Motor neuron (in vitro differentiated cells): ENCODE results near the gene UNC5B. TPM values are rescaled to one million over a fixed set of nuclear protein-coding genes. Genes with fewer than 3 reads are reported as not detected.

Source experiments
- ATAC-seq, 8 experiments: fragments of 200-7000 bp; cut with Tn5 transposase; replicated peaks in 6 of 8; 2 replicates each; pipeline ENCODE4 v1.8.0; 2021; ENCODE audit warnings: mild to moderate bottlenecking in 8 of 8, moderate library complexity in 8 of 8
- H3K27ac ChIP-seq, 2 donors: fragments of 250-450 bp; sonication (Bioruptor Pico); 2 replicates each; pipeline ENCODE4 v1.9.0; 2021; ENCODE audit warnings: antibody characterized with exemption in 2 of 2, mild to moderate bottlenecking in 2 of 2, moderate library complexity in 1 of 2
- H3K4me1 ChIP-seq, 2 donors: fragments of 250-450 bp; sonication (Bioruptor Pico); replicated peaks in 1 of 2; 2 replicates each; pipeline ENCODE4 v1.6.1; 2021; ENCODE audit warnings: antibody characterized with exemption in 2 of 2, mild to moderate bottlenecking in 2 of 2, moderate library complexity in 1 of 2
- H3K4me3 ChIP-seq, 5 donors: fragments of 250-450 bp; sonication (Bioruptor Pico); 2 replicates each; pipeline ENCODE4 v1.9.0; 2021; ENCODE audit warnings: antibody characterized with exemption in 5 of 5, mild to moderate bottlenecking in 5 of 5, moderate library complexity in 4 of 5
- WGBS, 10 experiments: fragments of 450-650 bp; shearing (Covaris generic); methylation state at CpG; one replicate each; pipeline ENCODE4 v1.0.0; 2022; 5-methylcytosine and 5-hydroxymethylcytosine counted together
- in situ Hi-C, 9 experiments: fragments of 400-800 bp; cut with MboI; loops; one replicate each; pipeline ENCODE4 v1.15.0; 2021; ENCODE audit warnings: low sequenced_read_pairs in 9 of 9, low pct_unique_long_range_greater_than_20kb in 2 of 9; ENCODE audit not compliant: unreplicated experiment in 9 of 9
- total RNA-seq, 8 experiments: library from RNA; unstranded; fragments of 300-600 nt; gene quantifications; 2 replicates each; pipeline versions ENCODE4 v1.2.3 to v1.2.4, GENCODE V29; 2022

The UNC5B gene
- total RNA-seq, 8 experiments from 2014 or later = 1.4 to 53.5 (median 18.2) TPM

DNA sequence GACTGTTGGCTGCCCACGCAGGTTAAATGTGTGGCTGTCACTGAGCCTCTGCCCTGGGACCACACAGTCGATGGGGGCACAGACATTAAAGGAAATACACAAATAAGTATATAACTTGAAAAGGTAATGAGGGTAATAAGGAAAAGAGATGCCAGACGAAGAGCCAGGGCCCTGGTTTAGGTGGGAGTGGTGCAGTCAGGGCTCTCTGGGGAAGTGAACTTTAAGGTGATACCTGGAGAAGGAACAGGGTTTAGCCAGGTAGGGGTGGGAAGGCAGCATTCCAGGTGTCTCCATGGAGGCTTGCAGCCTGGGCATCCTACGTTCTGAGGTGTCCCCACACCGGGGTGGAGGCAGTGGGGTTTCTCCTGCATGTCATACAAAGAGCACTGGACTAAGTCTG is 50.4 kb downstream of the UNC5B start:
- 68 to 90% methylated on average over 4 of the region's 5 CpGs; no CpG with 5 or more reads in 8 of the 10 experiments for WGBS, 10 experiments
- peak overlapping the region; percentile 67 to 75 for H3K27ac ChIP-seq
- no peak for ATAC-seq
- in situ Hi-C loops = no loop called here
- H3K4me3 ChIP-seq = no peak overlapping the region
- H3K4me1 ChIP-seq = peaks cover 81 to 82% of the 10 kb centered on the region in 2 donors

DNA sequence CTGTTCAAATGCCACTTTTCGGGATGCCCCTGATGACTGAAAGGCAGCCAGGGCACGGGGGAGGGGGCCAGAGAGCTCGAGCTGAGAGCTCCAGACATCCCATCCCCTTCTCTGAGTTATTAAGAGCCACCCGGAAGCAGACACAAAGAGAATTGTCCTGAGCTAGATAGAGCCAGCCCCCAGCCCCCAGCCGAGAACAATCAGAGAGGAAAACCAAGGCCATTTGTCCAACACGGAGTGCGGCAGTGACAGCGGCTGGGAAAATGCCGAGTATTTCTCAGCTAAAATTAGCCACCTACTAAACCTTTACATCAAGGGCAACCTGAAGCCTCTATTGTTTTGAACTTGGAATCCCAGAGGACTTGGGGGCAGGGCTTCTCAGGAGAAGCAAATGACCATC is 51.0 kb downstream of the UNC5B start:
- 6 to 100% (median 14%) methylated on average over 1 to 9 of the region's 9 CpGs; no CpG with 5 or more reads in 5 of the 10 experiments for WGBS, 10 experiments
- ATAC-seq = peak in 5 of 8 experiments; percentile 12 to 46 (median 34)
- in situ Hi-C loops = no loop called here
- Histone ChIP-seq H3K4me1 (peaks cover 83 to 88% of the 10 kb centered on the region in 2 donors), H3K27ac (peak overlapping the region; percentile 67 to 75), H3K4me3 (no peak overlapping the region)

DNA sequence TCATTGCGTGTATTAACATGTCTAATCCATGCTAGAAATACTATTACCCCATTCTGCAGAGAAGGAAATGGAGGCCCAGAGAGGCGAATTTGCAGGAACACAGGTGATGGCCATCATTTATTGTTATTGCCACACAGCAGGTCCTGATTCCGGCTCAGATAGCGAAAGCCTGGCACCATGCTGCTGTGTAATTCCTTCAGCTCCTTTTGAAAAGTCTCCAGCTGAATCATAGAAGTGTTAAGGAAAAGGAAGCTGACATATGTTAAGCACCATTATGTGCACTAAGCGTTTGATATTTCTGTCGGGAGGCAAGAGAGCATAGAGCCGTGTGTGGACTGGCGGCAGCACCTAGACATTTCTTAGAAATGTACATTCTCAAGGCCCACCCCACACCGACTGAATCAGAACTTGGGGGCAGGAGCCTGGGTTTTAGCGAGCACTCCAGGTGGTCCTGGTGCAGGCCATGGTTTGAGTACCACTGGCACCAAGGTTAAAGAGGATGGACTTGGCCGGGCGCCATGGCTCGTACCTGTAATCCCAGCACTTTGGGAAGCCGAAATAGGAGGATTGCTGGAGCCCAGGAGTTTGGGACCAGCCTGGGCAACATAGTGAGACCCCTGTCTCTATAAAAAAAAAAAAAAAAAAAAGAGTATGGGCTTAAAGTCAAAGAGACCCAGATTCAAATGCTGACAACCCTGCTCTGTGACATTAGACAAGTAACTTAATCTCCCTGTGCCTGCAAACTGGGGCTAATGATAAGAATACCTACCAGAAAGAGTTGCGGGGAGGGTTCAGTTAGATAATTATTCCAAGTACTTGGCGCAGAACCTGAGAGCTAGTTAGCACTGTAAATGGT is 52.2 kb downstream of the UNC5B start:
- WGBS, 10 experiments = 60 to 100% (median 93%) methylated on average over 1 to 7 of the region's 16 CpGs
- Histone ChIP-seq H3K4me1 (peaks cover 88 to 91% of the 10 kb centered on the region in 2 donors), H3K4me3 (no peak overlapping the region), H3K27ac (peak overlapping the region; percentile 96 to 98)
- in situ Hi-C loops = no loop called here
- ATAC-seq = no peak

DNA sequence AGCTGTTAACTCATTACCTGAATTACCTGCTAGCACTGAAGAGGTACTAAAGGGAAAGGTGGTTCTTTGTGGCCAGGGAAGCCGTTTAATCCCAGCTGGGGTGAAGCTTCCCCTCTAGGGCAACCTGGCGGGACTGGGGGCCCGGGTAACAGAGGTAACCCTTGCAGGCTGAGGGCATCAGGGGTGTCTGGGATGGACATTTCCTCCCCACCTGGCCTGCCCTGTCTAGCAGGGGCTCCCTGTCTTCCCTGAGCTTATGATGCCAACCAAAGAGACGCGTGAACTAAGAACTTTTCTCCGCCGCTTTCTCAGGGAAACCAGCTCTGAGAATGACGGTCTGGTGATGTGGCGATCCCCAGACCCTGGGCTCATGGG is 52.8 kb downstream of the UNC5B start:
- Histone ChIP-seq H3K27ac (peak overlapping the region; percentile 96 to 98), H3K4me3 (no peak overlapping the region), H3K4me1 (peaks cover 87 to 90% of the 10 kb centered on the region in 2 donors)
- WGBS, 10 experiments = 80 to 100% (median 90%) methylated on average over 1 to 6 of the region's 9 CpGs; no CpG with 5 or more reads in 6 of the 10 experiments
- in situ Hi-C loops = no loop called here
- ATAC-seq = no peak

DNA sequence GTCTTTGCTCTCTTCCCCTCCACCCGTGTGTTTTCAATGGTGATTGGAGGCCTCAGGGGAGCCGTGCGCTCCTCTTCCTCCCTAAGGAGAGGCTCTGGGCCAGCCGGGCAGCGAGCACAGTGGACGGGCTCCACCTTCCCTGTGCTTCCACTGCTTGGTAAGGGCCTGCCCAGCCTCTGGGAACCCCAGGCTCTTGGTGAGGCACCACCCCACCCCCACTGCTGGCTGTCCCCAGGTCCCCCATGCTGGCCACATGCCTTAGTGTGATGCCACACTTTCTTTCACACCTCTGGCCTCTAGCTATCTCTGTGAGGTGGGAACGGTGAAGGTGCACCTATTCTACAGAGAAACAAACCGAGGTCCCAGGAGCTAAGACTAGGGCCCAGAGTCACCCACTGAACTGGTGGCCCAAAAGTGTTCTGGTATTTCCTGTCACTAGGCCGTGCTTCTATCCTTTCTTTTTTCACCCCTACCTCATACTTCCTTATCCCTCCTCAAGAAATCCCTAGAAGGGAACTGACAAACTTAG is 53.3 kb downstream of the UNC5B start:
- WGBS, 10 experiments = 17 to 100% (median 90%) methylated on average over 1 to 3 of the region's 9 CpGs; no CpG with 5 or more reads in 5 of the 10 experiments
- H3K4me1 ChIP-seq = peaks cover 87 to 89% of the 10 kb centered on the region in 2 donors
- no peak for ATAC-seq
- no peak overlapping the region for H3K4me3 ChIP-seq
- H3K27ac ChIP-seq = peak overlapping the region; percentile 96 to 98
- in situ Hi-C loops = no loop called here

DNA sequence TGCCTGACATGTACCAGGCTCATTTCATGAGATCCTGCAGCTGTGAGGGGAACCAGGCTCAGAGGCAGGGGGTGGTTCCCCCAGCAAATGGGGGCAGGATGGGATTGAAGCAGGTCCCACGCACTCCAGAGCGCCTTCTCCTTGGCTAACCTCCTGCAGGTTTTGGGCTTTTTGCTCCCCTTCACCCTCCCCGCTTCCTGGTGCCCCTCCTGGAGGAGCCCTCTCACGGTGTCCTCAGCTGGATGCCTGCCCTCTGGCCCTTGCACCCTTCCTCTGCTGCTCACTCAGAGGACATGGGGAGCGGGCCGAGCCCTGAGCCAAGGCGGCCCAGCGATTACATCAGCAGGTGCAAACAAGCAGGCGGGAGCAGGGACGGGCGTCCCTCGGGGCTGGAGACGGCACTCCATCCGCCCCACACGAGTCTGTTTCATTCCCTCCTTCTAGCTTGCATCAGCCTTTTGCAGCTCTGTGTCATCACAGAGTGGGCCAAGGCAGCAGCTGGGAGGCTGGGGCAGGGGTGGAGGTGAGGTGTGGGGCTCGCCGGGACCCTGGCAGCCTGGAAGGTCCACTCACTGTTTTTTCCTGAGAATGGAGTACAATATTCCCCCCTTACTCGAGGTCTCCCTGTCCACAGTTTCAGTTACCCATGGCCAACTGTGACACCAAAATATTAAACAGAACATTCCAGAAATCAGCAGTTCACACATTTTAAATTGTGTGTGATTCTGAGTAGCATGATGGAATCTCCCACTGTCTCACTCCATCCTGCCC is 54.0 kb downstream of the UNC5B start:
- no peak overlapping the region for H3K4me3 ChIP-seq
- peak overlapping the region; percentile 96 to 98 for H3K27ac ChIP-seq
- in situ Hi-C loops = no loop called here
- ATAC-seq = peak in 6 of 8 experiments; percentile 37 to 90 (median 86)
- H3K4me1 ChIP-seq = peaks cover 87 to 89% of the 10 kb centered on the region in 2 donors
- 3 to 100% (median 36%) methylated on average over 1 to 10 of the region's 18 CpGs; no CpG with 5 or more reads in 4 of the 10 experiments for WGBS, 10 experiments

DNA sequence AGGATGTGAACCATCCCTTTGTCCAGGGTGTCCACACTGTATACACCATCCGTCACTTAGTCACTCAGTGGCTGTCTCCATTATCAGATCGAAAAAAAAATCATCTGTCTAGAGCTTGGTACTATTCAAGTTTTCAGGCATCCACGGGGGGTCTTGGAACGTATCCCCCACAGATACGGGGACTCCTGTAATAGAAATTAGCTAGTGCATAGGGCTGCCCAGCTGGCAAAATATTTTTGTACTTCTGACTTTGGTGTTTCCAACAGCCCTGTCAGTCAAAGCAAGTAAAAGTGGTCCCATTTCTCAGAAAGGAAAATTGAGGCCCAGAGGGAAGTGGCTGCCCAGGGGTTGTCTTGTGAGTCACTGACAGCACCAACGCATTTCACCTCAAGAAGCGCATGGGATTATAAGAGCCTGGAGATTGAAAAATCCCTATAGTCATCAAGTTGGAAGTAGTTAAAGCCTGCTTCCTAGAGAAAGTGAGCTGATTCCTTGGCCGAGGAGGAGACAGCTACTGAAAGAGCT is 54.6 kb downstream of the UNC5B start:
- Histone ChIP-seq H3K27ac (peak overlapping the region; percentile 96 to 98), H3K4me1 (peaks cover 87 to 89% of the 10 kb centered on the region in 2 donors), H3K4me3 (no peak overlapping the region)
- 70 to 100% (median 93%) methylated on average over 1 to 6 of the region's 8 CpGs; no CpG with 5 or more reads in 1 of the 10 experiments for WGBS, 10 experiments
- ATAC-seq = peak in 5 of 8 experiments; percentile 3 to 38 (median 30)
- in situ Hi-C loops = no loop called here

DNA sequence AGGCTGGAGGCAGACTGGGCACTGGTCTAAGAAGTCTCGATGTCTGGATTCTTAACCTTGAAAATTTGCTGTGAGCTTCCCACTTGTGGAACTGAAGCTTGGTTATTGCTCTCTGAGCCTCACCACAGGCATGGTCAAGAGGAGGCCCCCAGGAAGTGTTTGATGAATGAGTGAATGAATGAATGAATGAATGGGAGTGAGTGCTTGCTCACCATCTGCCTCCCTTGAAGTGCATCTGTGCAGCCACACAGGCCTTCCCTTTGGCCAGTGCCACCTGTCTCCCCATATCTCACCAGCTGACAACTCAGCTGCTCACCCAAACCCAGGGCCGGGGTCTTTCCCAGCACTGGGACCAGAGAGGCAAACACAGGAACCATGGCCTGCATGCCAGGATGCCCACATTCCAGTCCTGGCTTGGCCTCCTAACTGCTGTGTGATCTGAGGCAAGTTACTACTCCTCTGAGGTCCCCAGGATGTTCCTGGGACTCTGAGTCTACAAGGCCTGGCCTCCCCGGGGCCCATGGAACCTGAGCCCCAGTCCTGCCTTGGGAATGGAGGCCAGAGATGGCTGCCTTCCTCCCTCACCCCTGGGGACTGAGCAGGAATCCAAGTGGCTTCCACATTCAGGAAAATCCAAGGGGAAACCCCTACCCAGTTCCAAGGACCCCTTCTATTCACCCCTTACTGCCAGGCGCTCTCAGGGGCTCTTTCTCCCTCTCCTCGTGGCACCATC is 55.3 kb downstream of the UNC5B start:
- Histone ChIP-seq H3K27ac (peak overlapping the region; percentile 96 to 98), H3K4me1 (peaks cover 84 to 88% of the 10 kb centered on the region in 2 donors), H3K4me3 (no peak overlapping the region)
- WGBS, 10 experiments = 68 to 100% (median 100%) methylated on average over 1 to 3 of the region's 5 CpGs; no CpG with 5 or more reads in 5 of the 10 experiments
- no peak for ATAC-seq
- in situ Hi-C loops = no loop called here

DNA sequence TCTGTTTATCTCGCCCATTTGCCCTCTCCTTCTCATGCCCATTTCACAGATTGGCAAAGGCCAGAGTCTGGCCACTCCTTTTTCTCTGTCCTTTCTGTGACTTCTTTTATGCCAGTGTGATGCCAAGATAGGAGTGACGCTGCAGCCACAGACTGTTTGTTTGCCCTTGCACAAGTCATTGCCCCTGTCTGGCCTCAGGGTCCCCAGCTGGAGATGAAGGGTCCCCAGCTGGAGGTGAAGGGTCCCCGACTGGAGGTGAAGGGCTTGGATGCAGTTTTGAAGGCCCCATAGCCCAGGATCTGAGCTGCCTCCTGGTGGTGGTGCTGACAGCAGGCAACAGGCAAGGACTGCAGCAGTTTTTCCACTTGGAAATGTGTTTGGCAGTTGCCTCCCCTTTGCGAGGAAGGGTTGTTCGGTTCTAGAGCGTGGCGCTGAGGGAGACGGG is 55.9 kb downstream of the UNC5B start:
- ATAC-seq = peak in 2 of 8 experiments; percentile 28 to 47
- 51 to 100% (median 86%) methylated on average over 1 to 5 of the region's 8 CpGs; no CpG with 5 or more reads in 5 of the 10 experiments for WGBS, 10 experiments
- Histone ChIP-seq H3K27ac (peak overlapping the region; percentile 45 to 98), H3K4me3 (no peak overlapping the region), H3K4me1 (peaks cover 78 to 82% of the 10 kb centered on the region in 2 donors)
- in situ Hi-C loops = no loop called here

DNA sequence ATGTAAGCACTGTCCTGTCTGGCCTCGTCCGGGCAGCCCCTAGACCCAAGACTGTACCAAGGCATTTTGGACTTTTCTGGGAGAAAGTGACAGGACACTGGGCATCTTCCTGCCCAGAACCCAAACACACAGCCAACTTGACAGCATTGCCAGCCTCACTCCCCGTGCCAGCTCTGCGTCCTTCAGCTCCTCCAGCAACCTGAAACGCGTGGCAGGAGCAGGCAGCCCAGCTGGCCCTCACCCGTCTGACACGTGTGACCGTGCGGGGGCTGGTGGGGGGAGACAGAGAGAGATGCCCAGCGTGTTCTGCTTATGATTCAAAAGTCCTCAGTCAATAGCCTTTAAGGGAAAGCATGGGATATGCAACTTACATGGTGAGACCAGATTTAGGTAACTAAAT is 56.4 kb downstream of the UNC5B start:
- no peak overlapping the region for H3K4me3 ChIP-seq
- peak overlapping the region; percentile 45 to 98 for H3K27ac ChIP-seq
- peaks cover 73 to 77% of the 10 kb centered on the region in 2 donors for H3K4me1 ChIP-seq
- in situ Hi-C loops = no loop called here
- WGBS, 10 experiments = 20 to 83% (median 60%) methylated on average over 1 to 4 of the region's 11 CpGs; no CpG with 5 or more reads in 5 of the 10 experiments
- ATAC-seq = peak in 2 of 8 experiments; percentile 6 to 53

DNA sequence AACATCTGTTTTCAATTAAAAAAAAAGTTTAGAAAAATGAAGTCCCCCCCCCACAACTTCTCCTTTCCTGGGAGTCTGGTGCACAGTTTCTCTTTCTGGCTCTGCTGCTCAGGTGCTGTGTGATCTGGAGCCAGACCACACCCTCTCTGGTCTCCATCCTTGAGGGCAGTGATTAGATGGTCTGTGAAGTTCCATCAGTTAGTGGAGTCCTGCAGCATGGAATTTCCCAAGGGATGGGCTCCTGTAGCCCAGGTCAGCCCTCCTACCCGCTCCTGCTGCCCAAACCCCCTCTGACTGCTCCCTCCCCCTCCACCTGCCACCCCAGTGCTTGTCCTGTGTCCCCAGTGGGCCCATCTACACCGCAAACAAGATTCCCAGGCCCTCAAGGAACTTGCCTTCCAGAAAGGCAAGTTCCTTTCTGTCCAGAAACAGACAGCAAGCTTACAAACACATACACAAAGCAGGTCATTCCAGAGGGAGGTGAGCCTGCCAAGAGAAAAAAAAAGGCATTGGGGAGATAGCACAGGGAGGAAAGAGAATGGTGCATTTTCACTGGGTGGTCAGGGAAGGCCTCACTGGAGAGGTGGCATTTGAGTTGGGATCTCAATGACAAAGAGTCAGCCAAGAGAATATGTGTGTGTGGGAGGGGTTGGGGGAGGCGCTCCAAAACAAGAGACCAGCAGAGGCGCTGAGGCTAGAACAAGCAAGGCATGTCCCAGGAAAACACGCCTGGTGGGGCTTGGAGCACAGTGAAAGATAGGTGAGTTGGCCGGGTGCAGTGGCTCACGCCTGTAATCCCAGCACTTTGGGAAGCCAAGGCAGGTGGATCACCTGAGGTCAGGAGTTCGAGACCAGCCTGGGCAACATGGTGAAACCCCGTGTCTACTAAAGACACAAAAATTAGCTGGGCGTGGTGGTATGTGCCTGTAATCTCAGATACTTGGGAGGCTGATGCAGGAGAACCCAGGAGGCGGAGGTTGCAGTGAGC is 57.2 kb downstream of the UNC5B start:
- Histone ChIP-seq H3K4me1 (peaks cover 65 to 70% of the 10 kb centered on the region in 2 donors), H3K4me3 (no peak overlapping the region)
- 24 to 67% (median 50%) methylated on average over 2 to 6 of the region's 11 CpGs; no CpG with 5 or more reads in 5 of the 10 experiments for WGBS, 10 experiments

More for the DNA sequence above, 57.2 kb downstream of the UNC5B start:
- ATAC-seq = peak in 6 of 8 experiments; percentile 0 to 24 (median 6)
- in situ Hi-C loops = no loop called here
- H3K27ac ChIP-seq = peak overlapping the region; percentile 62 to 85
